UCSD-AML1 (cell line): ENCODE data around the gene ACD.

Experiments
- DNase-seq: peaks from one replicate; lab custom pipeline; 2025; ENCODE audit not compliant: unreplicated experiment; lab: John Stamatoyannopoulos, UW

The ACD gene

GRCh38 chr16:67648088-67648763 is 11.8 kb downstream of the ACD start:
- DNase-seq, result no peak

- no peak for DNase-seq
These were observed 12.4 kb downstream of the ACD start for GRCh38 chr16:67647681-67648080.

GRCh38 chr16:67647111-67647651 is 12.9 kb downstream of the ACD start:
- no peak for DNase-seq

- no peak for DNase-seq
These were observed 14.5 kb downstream of the ACD start for GRCh38 chr16:67645397-67646121.

GRCh38 chr16:67644038-67644437 is 16.0 kb downstream of the ACD start:
- no peak for DNase-seq

- DNase-seq, result no peak
These were observed 18.0 kb downstream of the ACD start for GRCh38 chr16:67641779-67642708.

- no peak for DNase-seq
These were observed 22.4 kb downstream of the ACD start for GRCh38 chr16:67637625-67638024.

GRCh38 chr16:67636713-67637112 is 23.3 kb downstream of the ACD start:
- no peak for DNase-seq

GRCh38 chr16:67632415-67633172 is 27.5 kb downstream of the ACD start:
- no peak for DNase-seq

- DNase-seq, result no peak
These were observed 31.8 kb downstream of the ACD start for GRCh38 chr16:67628216-67628615.

- DNase-seq, result no peak
These were observed 46.3 kb downstream of the ACD start for GRCh38 chr16:67613808-67614207.

- DNase-seq, result no peak
These were observed 51.7 kb downstream of the ACD start for GRCh38 chr16:67608364-67608763.
